Colon (tissue), 2 donors: ENCODE measurements around the gene HUWE1.
"Not testable (repeated sequence)": the region's sequence is repeated elsewhere in the genome, so short reads cannot be mapped to it uniquely, and the experiment has no call there.

Source experiments
- FAIRE-seq: peaks from 2 replicates; lab custom pipeline; 2012; peaks lifted over from hg19 to GRCh38; lab: Jason Lieb, UNC
- donor health status: control.
- donor health status: control.

The HUWE1 gene

GRCh38 chrX:53511322-53511721 lies 175.2 kb downstream of the HUWE1 start:
- FAIRE-seq = no peak

GRCh38 chrX:53504035-53504434 lies 182.5 kb downstream of the HUWE1 start:
- not testable (repeated sequence) for FAIRE-seq

- no peak for FAIRE-seq
Observed at GRCh38 chrX:53494436-53494835, 192.1 kb downstream of the HUWE1 start.

- no peak for FAIRE-seq
Observed at GRCh38 chrX:53486285-53486684, 200.2 kb downstream of the HUWE1 start.

- no peak for FAIRE-seq
Observed at GRCh38 chrX:53483838-53484405, 202.6 kb downstream of the HUWE1 start.

- FAIRE-seq = no peak
Observed at GRCh38 chrX:53483416-53483815, 203.1 kb downstream of the HUWE1 start.
